HS-5 (cell line): ENCODE results near the gene MYMX.

Experiments
- DNase-seq: peaks from one replicate; pipeline ENCODE4 v3.0.0-alpha.2; 2012; ENCODE audit warnings: low read depth

Gene MYMX

GRCh38 chr6:44264154-44265006 is 47.7 kb downstream of the MYMX start:
- no peak for DNase-seq

- DNase-seq: no peak
Observed at GRCh38 chr6:44265007-44265721, 48.4 kb downstream of the MYMX start, which contains the start of gene NFKBIE. NFKBIE (minus strand) TSS chr6:44265551; CDS start chr6:44265346, 205 bp downstream.

GRCh38 chr6:44265722-44266233 is 49.1 kb downstream of the MYMX start:
- DNase-seq: no peak

GRCh38 chr6:44266347-44266746 is 49.6 kb downstream of the MYMX start:
- no peak for DNase-seq

GRCh38 chr6:44267252-44267651 is 50.5 kb downstream of the MYMX start:
- no peak for DNase-seq
